HG02943 (cell line): ENCODE results near the gene WDR82.

ENCODE experiments used
- ATAC-seq: cut with Tn5 transposase; IDR thresholded peaks from one replicate; pipeline ENCODE4 v1.9.1; 2021; ENCODE audit warnings: mild to moderate bottlenecking, low read depth, moderate library complexity; ENCODE audit not compliant: unreplicated experiment

The WDR82 gene

DNA sequence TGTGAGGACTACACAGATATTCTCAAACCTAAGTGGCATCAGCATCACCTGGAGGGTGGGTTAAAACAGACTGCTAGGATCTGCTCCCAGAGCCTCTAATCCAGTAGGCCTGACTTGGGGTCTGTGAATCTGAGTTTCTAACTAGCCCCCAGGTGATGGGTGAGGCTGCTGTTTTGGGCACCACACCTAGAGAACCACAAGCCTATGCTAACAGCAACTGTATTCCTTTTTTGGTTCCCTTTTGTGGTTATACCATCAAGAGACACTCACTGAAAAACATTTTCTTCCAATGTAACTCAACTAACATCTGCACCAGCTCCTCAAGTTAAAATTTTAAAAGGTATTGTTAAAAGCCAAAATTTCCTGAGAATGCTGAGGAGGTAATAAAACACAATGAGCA lies 16.0 kb downstream of the WDR82 start:
- ATAC-seq, result no peak

DNA sequence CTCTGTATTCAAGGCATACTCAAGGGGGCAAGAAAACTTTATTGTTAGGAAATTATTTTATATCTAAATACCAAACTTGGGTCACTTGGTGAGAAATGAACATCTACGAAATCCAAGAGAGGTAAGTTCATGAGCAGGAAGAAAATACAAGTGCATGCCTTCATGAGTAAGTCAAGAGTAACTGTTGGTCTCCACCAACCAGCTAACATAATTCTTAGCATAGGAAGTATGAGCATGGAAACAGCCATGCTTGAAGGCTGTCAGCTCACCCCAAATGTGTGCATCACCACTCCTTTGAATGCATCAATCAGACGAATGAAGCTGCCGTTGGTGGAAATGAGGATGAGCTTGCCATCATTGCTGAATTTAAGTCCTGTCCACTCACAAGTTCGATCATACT lies 19.0 kb downstream of the WDR82 start:
- ATAC-seq, result no peak

DNA sequence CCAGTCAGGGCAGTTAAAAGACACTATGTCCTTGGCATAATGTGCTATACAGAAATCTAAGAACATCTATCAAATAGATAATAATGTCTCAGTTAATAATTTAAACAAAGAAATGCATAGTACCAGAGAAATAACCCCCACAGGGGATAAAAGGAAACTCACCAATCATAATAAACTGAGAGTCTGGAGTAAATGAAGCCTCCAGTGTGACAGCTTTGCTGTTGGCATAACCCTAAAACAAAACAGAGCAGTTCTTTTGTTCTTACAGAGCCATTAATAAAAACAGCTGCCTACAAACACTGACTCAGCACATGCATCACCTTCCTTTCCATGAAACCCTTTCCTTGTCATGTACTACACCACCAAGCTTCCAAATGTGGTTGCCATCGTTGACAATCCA lies 19.4 kb downstream of the WDR82 start:
- ATAC-seq, result no peak

DNA sequence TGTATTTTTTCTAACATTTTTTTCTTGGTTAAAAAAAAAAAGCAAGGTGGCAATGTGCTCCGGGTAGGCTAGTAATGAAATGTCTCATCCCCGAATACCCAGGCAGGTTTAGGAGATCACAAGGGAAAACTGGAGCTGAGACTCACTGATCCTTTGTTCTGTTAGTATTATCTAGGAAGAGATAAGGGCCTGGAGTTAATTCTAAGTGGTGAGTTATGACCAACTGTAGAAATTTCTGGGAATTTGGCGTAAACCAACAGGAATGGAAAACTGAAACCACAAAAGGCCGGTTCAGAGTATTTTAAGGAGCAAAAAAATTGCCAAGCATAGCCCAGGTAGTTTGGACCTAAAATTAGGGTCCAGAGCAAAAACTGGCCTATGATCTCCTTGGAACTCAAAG lies 20.5 kb downstream of the WDR82 start:
- no peak for ATAC-seq

DNA sequence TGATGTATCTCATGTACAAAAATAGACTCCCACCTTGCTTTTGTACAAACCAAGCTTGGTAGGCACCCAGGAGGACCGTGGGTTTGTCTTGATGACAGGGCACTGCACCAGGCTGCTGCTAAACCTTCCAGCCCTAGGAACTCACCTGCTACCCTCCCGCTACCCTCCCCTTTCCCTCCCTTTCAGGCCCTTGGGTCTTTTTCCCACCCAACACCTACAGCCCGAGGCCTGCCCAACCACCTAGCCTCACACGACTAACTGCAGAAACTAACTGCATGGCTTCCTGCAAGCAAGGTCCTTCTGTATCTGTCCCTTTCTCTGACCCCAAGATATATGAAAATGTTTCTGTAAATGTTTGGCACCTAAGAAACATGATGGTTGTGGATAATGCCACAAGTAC lies 21.8 kb downstream of the WDR82 start:
- no peak for ATAC-seq

DNA sequence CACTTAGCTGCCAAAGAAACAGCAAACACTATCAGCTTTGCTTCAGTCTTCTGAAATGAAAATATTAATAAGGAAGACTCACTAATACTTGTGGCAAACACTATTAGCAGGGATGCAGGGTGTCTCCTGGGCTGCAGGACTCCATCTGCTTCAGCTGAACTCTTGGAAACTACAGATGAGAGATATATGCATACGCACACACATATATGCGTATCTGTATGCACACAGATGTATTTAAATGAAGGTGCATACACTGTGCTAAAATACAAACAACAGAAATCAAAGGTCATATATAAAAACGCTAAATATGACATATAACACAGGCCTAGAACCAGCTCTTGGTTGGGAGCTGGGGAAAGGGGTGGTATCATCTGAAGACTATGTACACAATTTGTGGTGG lies 22.3 kb downstream of the WDR82 start:
- no peak for ATAC-seq

DNA sequence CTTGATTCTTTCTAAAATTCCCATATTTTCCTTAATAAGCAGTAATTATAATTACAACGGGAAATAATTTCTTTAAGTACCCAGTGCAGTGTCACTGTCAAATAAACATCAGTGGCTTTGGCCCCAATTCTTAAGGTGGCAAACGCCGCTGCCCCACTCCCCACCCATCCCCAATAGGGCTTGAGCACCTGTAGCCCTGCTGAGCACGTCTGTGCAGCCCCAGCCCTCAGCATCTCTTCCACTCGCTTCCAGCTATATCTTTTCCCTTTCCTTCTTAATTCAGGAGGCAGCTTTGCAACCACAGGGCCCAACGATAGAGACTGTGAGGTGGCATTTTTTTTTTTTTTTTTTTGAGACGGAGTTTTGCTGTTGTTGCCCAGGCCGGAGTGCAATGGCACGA lies 23.8 kb downstream of the WDR82 start:
- no peak for ATAC-seq

DNA sequence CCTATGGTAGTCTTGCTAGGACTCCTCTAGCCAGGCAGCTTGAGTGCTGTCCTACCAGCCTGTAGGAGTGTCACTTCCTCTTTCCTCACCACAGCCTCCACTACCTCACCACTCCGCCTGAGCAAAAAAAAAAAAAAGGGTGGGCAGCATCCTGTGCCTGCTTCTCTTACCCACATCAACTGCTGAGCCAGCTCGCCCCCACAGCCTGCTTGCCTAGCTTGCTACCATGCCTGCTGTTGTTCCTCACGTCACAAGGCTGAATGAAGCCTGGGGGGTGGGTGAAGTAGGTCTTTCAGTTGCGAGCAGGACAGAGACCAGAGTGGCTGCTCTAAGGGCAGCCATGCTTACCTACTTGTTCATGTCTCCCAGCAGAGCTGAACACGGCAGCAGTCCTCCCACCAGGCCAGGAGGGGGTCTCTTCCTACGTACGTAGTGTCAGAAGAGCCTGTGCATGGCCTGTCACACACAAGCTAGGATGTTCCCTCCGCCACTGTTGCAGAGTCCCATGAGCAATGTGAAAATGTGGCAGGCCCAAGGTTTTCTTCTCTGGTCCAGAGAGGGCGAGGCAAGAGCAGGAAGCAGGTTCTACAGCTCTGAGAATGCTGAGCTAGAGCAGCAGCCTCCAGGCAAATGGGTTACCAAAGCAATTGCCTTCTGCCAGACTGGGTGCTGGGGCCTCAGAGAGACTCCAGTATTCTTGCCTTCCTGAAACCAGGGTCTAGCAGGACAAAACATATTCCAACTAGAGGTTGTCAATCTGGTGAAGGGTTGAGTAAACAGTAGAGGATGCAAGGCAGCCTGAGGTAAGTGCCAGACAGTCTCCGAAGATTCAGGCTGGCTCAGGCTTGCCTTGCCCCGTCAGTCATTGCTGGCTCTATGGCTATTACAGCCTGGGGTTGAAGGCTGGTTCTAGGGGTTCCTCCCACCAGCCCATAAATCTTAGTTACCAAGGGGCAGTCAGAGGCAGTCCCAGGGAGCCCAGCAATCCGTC lies 24.8 kb downstream of the WDR82 start:
- peak; percentile 87 for ATAC-seq

DNA sequence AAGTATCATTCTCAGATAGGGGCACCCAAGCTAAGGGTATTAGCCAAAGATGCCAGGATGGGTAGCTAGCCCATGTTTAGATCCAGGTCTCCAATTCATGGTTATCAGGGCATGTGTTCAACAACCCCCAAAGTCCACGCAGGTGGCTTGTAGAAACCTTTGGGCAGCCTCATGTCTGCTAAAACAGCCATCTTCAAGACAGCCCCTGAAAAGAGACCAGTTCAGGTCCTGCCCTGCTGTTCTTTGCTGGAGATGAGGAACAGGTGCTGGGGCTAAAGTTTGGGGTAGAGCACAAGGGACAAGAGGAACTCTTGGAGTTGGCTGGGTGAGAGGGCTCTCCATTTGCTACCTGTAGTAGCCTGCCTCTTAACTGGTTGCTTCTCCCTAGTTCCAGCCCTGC lies 28.3 kb downstream of the WDR82 start:
- ATAC-seq, result no peak

DNA sequence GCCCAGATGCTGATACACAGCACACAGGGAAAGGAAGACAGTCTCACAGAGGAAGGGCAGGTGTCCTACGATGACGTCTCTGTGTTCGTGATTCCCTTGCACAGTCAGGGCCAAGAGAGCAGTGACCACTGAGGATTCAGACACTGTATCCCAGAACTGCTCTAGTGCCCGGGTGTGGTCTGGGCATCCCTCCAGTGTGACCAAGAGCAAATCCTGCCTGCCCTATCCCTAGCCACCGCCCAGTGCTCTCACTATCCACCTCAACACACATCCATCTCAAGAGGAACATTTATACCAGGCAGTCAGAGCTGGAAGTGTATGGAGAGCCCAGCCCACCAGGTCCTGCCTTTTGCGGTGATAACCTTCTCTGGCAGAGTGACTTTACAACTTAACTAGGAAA lies 28.8 kb downstream of the WDR82 start:
- no peak for ATAC-seq

DNA sequence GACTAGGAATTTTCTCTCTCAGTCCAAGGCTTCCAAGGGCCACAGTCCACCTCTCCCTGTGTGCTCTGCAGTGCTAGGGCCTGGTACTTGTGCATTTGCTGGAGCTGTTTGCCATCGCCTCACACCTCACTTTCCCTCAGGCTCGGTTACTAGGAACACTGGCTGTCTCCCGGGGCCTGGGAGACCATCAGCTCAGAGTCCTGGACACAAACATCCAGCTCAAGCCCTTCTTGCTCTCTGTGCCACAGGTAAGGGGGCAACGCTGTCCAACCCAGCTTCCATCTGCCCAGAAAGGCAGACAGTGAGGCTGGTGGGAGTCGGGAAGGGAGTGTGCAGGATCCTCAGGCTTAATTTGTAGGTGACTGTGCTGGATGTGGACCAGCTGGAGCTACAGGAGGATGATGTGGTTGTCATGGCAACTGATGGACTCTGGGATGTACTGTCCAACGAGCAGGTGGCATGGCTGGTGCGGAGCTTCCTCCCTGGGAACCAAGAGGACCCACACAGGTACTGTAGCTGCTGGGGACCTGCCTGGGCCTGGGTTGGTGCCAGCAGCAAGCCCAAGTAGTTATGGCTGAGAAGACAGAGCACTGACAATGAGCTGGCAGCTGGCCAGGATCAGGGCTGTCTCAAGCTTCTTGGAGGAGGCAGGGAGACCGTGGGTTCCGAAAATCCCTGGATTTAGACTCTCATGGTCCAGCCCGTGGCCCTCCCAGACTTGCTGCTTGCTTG lies 29.5 kb downstream of the WDR82 start:
- no peak for ATAC-seq

DNA sequence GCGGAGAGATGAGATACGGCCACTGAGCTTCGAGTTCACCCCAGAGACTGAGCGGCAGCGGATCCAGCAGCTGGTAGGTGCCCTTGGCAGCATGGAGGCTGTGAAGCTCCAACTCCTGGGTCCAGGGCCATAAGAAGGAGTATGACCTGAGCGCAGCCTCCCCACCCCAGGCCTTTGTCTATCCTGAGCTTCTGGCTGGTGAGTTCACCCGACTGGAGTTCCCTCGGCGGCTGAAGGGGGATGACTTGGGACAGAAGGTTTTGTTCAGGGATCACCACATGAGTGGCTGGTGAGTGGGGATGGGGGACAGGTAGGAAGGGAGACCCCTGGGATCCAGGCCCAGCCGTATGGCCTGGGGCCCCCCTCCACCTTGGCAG lies 30.3 kb downstream of the WDR82 start:
- ATAC-seq, result no peak

DNA sequence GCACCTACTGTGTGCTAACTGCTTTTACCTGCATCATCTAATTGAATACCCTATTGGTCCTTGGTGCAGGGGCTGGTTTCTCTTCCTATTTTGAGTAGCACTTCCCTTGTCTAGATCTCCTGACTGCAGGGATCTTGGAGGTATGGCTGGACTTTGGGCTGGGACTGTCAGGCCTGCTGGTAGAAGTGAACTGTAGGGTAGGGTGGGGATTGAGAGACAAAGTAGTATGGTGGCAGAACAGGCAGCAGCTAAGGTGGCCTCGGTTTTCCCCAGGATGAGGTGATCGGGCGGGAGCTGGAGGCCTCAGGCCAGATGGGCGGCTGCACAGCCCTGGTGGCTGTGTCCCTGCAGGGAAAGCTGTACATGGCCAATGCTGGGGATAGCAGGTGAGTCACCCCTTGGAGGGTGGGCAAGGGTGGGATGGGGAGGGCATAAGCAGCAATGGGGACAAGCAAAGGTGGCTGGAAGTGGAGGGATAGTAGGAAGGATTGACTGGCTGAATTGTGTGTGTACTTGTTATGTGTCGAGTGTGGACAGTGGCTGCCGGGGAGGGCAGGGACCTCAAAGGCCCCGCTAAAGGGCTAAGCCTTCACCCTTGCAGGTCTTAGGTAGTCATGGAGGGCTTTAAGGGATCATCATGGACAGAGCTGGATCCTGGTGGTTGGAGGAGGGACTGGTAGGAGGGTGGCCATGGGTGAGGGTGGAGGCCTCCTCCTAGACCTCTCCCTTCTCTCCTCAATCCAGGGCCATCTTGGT lies 30.9 kb downstream of the WDR82 start:
- ATAC-seq, result no peak

DNA sequence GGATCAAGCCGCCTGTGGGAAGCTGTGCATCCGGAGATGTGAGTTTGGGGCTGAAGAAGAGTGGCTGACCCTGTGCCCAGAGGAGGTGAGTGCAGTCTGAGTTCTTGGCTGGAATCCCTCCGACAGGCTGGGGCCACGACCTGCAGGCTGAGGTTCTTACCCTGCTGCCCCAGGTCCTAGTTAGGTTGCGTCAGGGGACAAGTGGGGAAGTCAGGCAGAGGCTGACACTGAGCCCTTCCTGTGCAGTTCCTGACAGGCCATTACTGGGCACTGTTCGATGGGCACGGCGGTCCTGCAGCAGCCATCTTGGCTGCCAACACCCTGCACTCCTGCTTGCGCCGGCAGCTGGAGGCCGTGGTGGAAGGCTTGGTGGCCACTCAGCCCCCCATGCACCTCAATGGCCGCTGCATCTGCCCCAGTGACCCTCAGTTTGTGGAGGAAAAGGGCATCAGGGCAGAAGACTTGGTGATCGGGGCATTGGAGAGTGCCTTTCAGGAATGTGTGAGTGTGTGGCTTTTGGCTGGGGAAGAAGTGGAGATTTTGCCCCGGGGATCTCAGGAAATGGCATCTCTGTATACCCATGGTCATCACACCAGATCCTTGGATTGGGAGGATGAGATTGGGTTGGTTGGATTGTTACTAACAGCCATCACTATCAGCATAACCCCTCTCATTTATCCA lies 31.6 kb downstream of the WDR82 start:
- no peak for ATAC-seq

DNA sequence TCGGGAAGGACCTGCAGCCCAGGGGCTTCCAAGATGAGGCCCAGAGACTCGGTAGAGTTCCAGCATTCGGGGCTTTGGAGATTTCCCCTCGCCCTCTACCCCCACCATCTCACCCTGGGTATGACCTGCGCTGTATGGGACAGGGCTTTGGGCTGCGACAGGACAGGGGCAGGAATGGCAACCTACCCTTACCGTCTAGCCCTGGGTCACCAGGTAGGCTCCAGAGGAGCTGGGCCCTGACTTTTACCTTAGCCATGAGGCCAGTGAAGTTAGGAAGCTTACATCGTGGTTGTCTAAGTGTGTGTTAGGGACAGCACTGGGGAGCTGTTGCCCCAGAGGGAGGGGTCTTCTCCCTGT lies 32.2 kb downstream of the WDR82 start:
- ATAC-seq, result no peak

DNA sequence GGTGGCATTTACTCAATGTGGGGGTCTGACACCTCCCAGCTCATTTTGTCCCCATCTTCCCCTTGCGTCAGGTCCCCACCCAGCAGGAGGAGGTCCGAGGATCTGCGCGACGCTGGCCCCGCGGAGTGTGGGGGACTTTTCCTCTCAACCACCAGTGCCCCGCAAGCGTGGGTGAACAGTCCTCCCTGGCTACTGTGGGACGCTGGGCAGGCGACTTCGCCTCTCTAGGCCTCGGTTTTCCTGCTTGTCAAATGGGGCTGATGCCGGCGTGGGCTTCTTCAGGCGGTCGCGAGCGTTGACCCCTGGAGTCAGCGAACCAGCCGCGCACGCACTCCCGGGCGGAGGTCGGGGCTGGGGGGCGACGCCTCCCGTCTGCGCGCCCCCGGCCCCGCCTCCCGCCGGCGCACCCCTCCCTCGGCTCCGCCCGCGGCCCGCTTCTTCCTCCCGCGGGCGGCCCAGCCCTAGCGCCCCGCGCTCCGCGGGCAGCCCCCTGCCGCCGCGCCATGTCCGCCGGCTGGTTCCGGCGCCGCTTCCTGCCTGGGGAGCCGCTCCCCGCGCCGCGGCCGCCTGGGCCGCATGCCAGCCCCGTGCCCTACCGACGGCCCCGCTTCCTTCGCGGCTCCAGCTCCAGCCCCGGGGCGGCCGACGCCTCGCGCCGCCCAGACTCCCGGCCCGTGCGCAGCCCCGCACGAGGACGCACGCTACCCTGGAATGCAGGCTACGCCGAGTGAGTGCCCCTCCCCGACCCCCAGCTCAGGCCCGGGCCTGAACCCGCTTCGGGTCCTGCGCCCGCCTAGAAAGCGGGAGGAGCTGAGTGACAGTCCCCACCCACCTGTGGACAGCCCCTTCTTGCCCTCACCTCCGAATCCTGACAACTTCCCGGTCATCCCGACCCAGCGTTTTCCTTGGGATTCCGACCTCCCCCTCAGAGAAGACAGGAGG lies 32.9 kb downstream of the WDR82 start, which contains the start of gene PPM1M:
Gene PPM1M, plus strand, starts transcription at position 438 of the 942 bp plus-strand sequence. Its CDS starts 66 bp downstream, at position 504.
- ATAC-seq, result no peak

DNA sequence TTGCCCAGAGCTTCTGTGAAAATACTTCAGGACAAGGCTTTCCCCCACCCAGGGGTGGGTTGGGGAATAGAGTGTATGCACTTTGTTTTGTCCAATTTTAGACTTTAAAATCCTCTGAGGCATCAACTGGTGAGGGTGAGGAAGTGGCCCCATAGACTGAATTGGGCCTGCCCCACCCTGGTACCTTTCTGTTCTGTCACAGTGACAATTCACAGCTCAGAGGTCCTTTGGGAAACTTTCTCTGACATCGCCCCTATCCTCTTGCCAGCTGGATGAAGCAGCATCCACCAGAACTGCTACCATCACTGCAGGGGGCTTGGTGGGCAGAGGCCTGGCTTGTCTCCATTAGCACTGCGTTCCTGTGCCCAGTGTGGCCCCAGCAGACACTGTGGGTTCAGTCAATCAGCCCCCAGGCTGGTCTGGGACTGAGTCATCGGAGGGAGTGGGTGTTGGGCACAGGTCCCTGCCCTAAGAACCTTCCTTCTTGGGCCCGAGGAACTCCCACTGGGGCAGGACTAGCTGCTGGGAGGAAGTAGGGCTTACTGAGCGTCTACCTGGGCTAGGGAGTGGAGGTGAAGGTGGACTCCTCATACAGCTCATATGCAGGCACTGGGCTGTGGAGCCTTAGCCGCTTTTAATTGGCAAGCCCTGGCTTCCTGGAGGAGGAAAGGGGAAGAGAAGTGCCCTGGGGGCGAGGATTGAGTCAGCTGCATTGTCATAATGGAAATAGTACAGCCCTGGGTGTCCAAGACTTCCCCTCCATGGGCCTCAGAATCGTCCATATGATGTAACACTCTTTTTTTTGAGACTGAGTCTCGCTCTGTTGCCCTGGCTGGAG lies 34.4 kb downstream of the WDR82 start:
- no peak for ATAC-seq

DNA sequence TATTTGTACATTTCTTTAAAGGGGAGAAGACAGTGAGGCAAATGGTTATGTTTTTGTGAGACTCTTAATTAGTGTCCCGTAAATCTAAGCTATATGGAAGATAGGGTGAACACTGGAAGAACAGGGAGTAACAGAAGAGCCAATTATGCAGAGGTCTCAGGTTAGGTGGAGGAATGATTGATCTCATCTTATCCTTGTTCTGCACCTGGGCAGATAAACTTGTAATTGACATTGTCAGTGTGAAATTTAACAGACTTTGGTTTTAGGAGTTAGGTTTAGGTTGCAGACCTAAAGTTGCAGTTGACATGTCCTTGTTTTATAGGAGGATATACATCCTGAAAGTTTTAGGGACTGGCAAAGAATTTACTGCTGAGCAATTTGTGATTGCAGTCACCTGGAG lies 36.4 kb downstream of the WDR82 start:
- no peak for ATAC-seq
